Neutrophil (primary cell): ENCODE measurements around the gene ANKDD1A.

Experiments
- H3K27ac ChIP-seq: fragments of 200-600 bp; sonication (generic); 2 replicates; pipeline ENCODE4 v1.5.1; 2016; ENCODE audit warnings: mild to moderate bottlenecking, moderate library complexity
- H3K27me3 ChIP-seq: fragments of 200-600 bp; sonication (generic); 2 replicates; pipeline ENCODE4 v1.6.0; 2016; ENCODE audit warnings: mild to moderate bottlenecking
- H3K36me3 ChIP-seq: fragments of 200-600 bp; sonication (generic); 2 replicates; pipeline ENCODE4 v1.5.1; 2017
- H3K4me1 ChIP-seq, 2 experiments: fragments of 200-600 bp in 1 of 2; sonication (generic) in 1 of 2; 1 replicate in 1 of 2; 2 replicates in 1 of 2; pipeline versions ENCODE4 v1.5.1 to v1.6.1; 2013 to 2016; ENCODE audit warnings: low read depth in 1 of 2, low read length in 1 of 2, mild to moderate bottlenecking in 1 of 2, moderate library complexity in 1 of 2; ENCODE audit not compliant: control insufficient read depth in 1 of 2, insufficient read depth in 1 of 2
- H3K4me3 ChIP-seq, 2 experiments: fragments of 200-600 bp in 1 of 2; sonication (generic) in 1 of 2; 1 replicate in 1 of 2; 2 replicates in 1 of 2; pipeline ENCODE4 v1.5.1; 2013 to 2016; ENCODE audit warnings: low read depth in 1 of 2, low read length in 1 of 2, mild to moderate bottlenecking in 1 of 2, moderate library complexity in 1 of 2
- H3K9me3 ChIP-seq: fragments of 200-600 bp; sonication (generic); 2 replicates; pipeline ENCODE4 v1.5.1; 2016
- CTCF ChIP-seq: fragments of 200-600 bp; sonication (generic); IDR thresholded peaks from 2 replicates; pipeline ENCODE4 v1.5.1; 2016; ENCODE audit warnings: antibody characterized with exemption

ANKDD1A gene

GRCh38 chr15:64947211-64947610 is 35.5 kb downstream of the ANKDD1A start:
- Histone ChIP-seq H3K27ac (no peak overlapping the region), H3K4me3 (no peak overlapping the region), H3K36me3 (no peaks in the 10 kb centered on the region), H3K27me3 (no peaks in the 10 kb centered on the region), H3K9me3 (no peaks in the 10 kb centered on the region), H3K4me1 (no peaks in the 10 kb centered on the region)
- TF ChIP-seq CTCF = no peak

- no peaks in the 10 kb centered on the region for H3K36me3 ChIP-seq
- H3K27me3 ChIP-seq = no peaks in the 10 kb centered on the region
- no peak overlapping the region for H3K27ac ChIP-seq
- no peaks in the 10 kb centered on the region for H3K4me1 ChIP-seq
- no peak for TF ChIP-seq CTCF
- H3K4me3 ChIP-seq = no peak overlapping the region
- H3K9me3 ChIP-seq = no peaks in the 10 kb centered on the region
These were observed 37.2 kb downstream of the ANKDD1A start for GRCh38 chr15:64948916-64949315.

- H3K4me1 ChIP-seq = no peaks in the 10 kb centered on the region
- no peaks in the 10 kb centered on the region for H3K27me3 ChIP-seq
- H3K36me3 ChIP-seq = no peaks in the 10 kb centered on the region
- H3K4me3 ChIP-seq = no peak overlapping the region
- no peak overlapping the region for H3K27ac ChIP-seq
- H3K9me3 ChIP-seq = no peaks in the 10 kb centered on the region
- TF ChIP-seq CTCF = no peak
These were observed 37.9 kb downstream of the ANKDD1A start for GRCh38 chr15:64949383-64950186.

GRCh38 chr15:64950888-64951287 is 39.2 kb downstream of the ANKDD1A start:
- no peaks in the 10 kb centered on the region for H3K4me1 ChIP-seq
- TF ChIP-seq CTCF = no peak
- H3K36me3 ChIP-seq = peaks cover 10% of the 10 kb centered on the region

GRCh38 chr15:64951777-64952418 is 40.2 kb downstream of the ANKDD1A start:
- Histone ChIP-seq H3K27ac (no peak overlapping the region), H3K36me3 (peaks cover 20% of the 10 kb centered on the region), H3K27me3 (no peaks in the 10 kb centered on the region), H3K9me3 (no peaks in the 10 kb centered on the region), H3K4me3 (no peak overlapping the region), H3K4me1 (no peaks in the 10 kb centered on the region)
- TF ChIP-seq CTCF = no peak

More at GRCh38 chr15:64950888-64951287, 39.2 kb downstream of the ANKDD1A start:
- Histone ChIP-seq H3K27ac (peak overlapping the region; percentile 58), H3K27me3 (no peaks in the 10 kb centered on the region), H3K9me3 (no peaks in the 10 kb centered on the region), H3K4me3 (no peak overlapping the region)
